ENCODE data around the gene PKHD1. TPM values are rescaled to one million over a fixed set of nuclear protein-coding genes. Genes with fewer than 3 reads are reported as not detected.
"Not testable (repeated sequence)": the region's sequence is repeated elsewhere in the genome, so short reads cannot be mapped to it uniquely, and the experiment has no call there.

Gene PKHD1
- total RNA-seq, 2 experiments from 2014 or later, result not detected

GRCh38 chr6:51976374-51976773 lies 111.0 kb downstream of the PKHD1 start:
- no peaks in the 10 kb centered on the region for H3K9me3 Mint-ChIP-seq (ENCODE audit: low read depth)
- no peaks in the 10 kb centered on the region for H3K36me3 Mint-ChIP-seq
- no peaks in the 10 kb centered on the region for H3K4me1 Mint-ChIP-seq
- no peak overlapping the region for H3K27ac Mint-ChIP-seq
- CTCF ChIA-PET, result interaction anchor here (0.7 kb wide), 1 partner anchor 15 kb away, joined by 3 read pairs; no protein-coding TSS in a partner anchor
- no peak for ATAC-seq
- no peak overlapping the region for H3K4me3 Mint-ChIP-seq
- peaks cover 5% of the 10 kb centered on the region for H3K27me3 Mint-ChIP-seq
- DNase-seq, result no peak

DNA sequence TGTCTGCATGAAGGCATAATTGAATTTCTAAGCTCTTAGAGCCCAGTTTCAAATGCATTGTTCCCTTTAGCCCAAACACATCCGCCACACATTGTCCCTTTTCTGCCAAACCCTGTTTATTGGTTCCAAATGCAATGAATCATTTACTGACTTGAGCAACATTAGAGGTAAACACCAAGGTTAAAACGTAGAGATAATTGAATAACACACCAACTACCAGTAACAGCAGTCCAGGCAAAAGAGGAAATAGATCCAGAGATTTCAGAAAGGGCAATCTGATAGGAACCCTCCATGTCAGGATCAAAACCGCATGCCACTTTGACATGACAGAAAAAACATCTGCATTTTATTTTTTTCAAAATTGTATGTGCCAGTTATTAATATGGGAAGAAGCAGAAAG lies 114.8 kb downstream of the PKHD1 start:
- H3K36me3 Mint-ChIP-seq, result no peaks in the 10 kb centered on the region
- H3K27ac Mint-ChIP-seq, result no peak overlapping the region
- peaks cover 5% of the 10 kb centered on the region for H3K27me3 Mint-ChIP-seq
- H3K4me3 Mint-ChIP-seq, result no peak overlapping the region
- no peaks in the 10 kb centered on the region for H3K9me3 Mint-ChIP-seq (ENCODE audit: low read depth)
- no peak for ATAC-seq
- H3K4me1 Mint-ChIP-seq, result no peaks in the 10 kb centered on the region
- no peak for DNase-seq
- CTCF ChIA-PET, result no interaction called here

DNA sequence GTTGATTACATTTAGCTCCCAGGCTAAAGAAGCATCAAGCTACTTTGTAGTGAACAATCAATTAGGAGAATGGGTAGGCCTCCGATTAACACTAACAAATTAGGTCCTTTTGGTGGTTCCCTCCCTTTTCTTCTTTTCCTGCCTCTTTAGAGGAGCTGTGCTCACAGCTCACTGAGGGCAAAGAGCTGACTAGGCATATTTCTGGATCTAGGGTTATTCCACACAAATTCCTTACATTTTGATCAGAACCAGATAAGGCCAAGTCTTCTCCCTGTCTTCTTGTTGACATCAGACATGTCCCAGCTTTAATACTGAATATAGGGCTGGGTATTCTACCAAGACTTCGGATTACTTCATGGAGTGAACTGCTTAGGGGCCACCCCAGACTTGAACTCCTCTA lies 119.1 kb downstream of the PKHD1 start:
- Mint-ChIP-seq H3K27ac (no peak overlapping the region), H3K9me3 (ENCODE audit: low read depth) (no peaks in the 10 kb centered on the region), H3K36me3 (no peaks in the 10 kb centered on the region), H3K4me3 (no peak overlapping the region), H3K27me3 (peaks cover 10% of the 10 kb centered on the region), H3K4me1 (no peaks in the 10 kb centered on the region)
- ATAC-seq (no peak), DNase-seq (no peak)
- CTCF ChIA-PET, result no interaction called here

GRCh38 chr6:51965222-51965801 lies 122.1 kb downstream of the PKHD1 start:
- Mint-ChIP-seq H3K36me3 (no peaks in the 10 kb centered on the region), H3K4me3 (no peak overlapping the region), H3K27me3 (peaks cover 8% of the 10 kb centered on the region), H3K9me3 (ENCODE audit: low read depth) (no peaks in the 10 kb centered on the region), H3K27ac (no peak overlapping the region), H3K4me1 (no peaks in the 10 kb centered on the region)
- no peak for DNase-seq
- CTCF ChIA-PET, result no interaction called here
- no peak for ATAC-seq

DNA sequence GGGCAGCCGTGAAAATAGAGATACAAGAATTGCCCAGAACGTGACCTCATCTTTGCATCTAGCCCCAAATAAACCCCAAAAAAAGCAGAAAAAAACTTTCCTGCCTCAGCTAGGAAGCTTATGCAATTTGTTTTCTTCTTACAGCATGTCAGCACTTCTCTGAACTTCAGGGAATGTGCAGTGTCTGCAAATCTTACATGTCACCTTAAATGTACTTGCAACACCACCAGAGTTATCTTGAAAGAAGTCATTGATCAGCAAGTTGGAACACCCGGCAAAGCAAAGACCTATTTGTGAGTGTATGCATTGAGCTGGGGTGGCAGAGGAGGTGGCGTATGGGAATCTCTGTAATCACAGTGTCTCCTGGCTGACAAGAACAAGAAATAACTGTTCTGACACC lies 123.4 kb downstream of the PKHD1 start:
- H3K4me1 Mint-ChIP-seq, result no peaks in the 10 kb centered on the region
- no peak for ATAC-seq

DNA sequence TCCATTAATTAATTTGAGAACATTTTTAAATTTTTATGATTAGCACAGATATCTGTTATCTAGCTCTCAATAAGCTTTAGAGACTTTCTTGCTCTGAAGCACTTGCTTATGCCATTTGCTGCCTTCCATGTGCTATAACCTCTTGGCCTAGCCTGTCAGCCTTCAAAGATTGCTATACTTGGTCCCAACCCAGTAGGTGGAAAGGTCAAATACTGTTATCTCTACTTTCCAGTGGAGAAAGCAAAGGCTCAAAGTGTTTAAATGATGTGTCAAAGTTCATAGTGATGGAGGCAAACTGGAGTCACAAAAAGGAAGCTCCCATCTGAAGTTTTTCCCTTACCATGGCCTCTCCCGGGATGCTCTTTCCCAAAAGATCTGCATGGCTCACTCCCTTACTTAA lies 125.1 kb downstream of the PKHD1 start:
- DNase-seq (no peak), ATAC-seq (no peak)
- H3K4me3 Mint-ChIP-seq, result no peak overlapping the region
- no peaks in the 10 kb centered on the region for H3K36me3 Mint-ChIP-seq
- H3K27ac Mint-ChIP-seq, result no peak overlapping the region
- CTCF ChIA-PET, result interaction anchor here (1.3 kb wide), 1 partner anchor 108 kb away, joined by 4 read pairs; no protein-coding TSS in a partner anchor
- no peaks in the 10 kb centered on the region for H3K9me3 Mint-ChIP-seq (ENCODE audit: low read depth)
- H3K27me3 Mint-ChIP-seq, result peaks cover 11% of the 10 kb centered on the region
- H3K4me1 Mint-ChIP-seq, result no peaks in the 10 kb centered on the region

More for the DNA sequence above, 123.4 kb downstream of the PKHD1 start:
- CTCF ChIA-PET, result no interaction called here
- H3K36me3 Mint-ChIP-seq, result no peaks in the 10 kb centered on the region
- H3K9me3 Mint-ChIP-seq (ENCODE audit: low read depth), result no peaks in the 10 kb centered on the region
- H3K27ac Mint-ChIP-seq, result no peak overlapping the region
- H3K27me3 Mint-ChIP-seq, result peaks cover 11% of the 10 kb centered on the region
- H3K4me3 Mint-ChIP-seq, result no peak overlapping the region
- no peak for DNase-seq

GRCh38 chr6:51960419-51960818 lies 127.0 kb downstream of the PKHD1 start:
- Mint-ChIP-seq H3K4me1 (no peaks in the 10 kb centered on the region), H3K27me3 (peaks cover 11% of the 10 kb centered on the region), H3K27ac (no peak overlapping the region), H3K36me3 (no peaks in the 10 kb centered on the region), H3K9me3 (ENCODE audit: low read depth) (no peaks in the 10 kb centered on the region), H3K4me3 (no peak overlapping the region)
- CTCF ChIA-PET, result interaction anchor here (1.0 to 2.3 kb wide), 4 partner anchors 9 to 112 kb away, joined by 3 to 9 read pairs (median 4); no protein-coding TSS in a partner anchor
- no peak for ATAC-seq
- DNase-seq, result no peak

DNA sequence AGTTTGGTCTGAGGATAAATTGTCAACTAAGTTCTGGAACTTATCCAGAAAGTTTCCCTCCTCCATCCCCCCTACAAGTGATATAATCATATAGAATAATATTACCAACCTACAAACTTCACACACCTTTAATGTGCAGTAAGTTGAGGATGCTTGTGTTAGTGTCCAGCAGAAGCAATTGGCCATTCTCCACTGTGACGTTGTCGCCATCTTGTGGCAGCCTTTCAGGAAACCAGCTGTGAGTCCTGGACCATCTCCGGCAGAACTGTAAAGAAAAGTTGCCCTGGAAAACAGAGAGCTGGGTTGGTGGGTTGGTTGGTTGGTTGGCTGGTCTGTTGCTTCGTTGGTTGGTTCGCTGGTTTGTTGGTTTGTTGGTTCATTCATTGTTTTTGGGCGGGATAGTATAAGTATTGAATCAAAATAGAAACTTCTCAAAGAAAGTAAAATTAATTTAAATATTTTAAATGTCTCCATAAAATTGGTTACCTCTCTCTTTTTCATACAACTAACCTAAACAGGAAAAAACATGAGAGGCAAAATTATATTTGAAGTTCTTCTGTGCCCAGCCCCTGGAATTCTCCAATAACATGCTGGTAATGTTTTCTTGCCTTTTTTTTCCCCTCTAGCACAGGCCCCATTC lies 127.5 kb downstream of the PKHD1 start:
- peak; percentile 33 for ATAC-seq
- Mint-ChIP-seq H3K9me3 (ENCODE audit: low read depth) (no peaks in the 10 kb centered on the region), H3K27me3 (peaks cover 11% of the 10 kb centered on the region), H3K36me3 (no peaks in the 10 kb centered on the region), H3K4me1 (no peaks in the 10 kb centered on the region), H3K4me3 (no peak overlapping the region), H3K27ac (no peak overlapping the region)
- DNase-seq, result peak; percentile 66
- CTCF ChIA-PET, result interaction anchor here (1.0 to 2.3 kb wide), 4 partner anchors 9 to 112 kb away, joined by 3 to 9 read pairs (median 4); no protein-coding TSS in a partner anchor

GRCh38 chr6:51954681-51955080 lies 132.7 kb downstream of the PKHD1 start:
- no peaks in the 10 kb centered on the region for H3K9me3 Mint-ChIP-seq (ENCODE audit: low read depth)
- DNase-seq (no peak), ATAC-seq (no peak)
- H3K27me3 Mint-ChIP-seq, result peaks cover 2% of the 10 kb centered on the region
- no peaks in the 10 kb centered on the region for H3K4me1 Mint-ChIP-seq
- H3K27ac Mint-ChIP-seq, result no peak overlapping the region
- CTCF ChIA-PET, result no interaction called here
- no peak overlapping the region for H3K4me3 Mint-ChIP-seq
- H3K36me3 Mint-ChIP-seq, result no peaks in the 10 kb centered on the region

DNA sequence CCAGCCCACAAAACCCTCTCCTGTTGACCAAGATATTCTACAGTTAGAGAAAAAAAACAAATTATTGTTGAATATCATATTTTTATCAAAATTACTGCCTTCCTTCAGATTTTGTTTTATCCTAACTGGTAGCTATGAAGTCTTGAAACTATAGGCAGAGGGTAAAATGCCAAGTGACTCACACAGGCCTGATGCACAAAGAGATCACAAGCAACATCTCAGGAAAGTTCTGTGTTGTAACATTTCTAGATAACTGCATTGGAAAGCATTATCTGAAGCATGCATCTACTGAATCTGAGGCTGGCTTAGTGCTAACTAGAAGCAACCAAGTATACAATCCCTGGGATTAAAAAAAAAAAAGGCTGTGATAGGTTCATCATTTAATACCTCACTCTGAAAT lies 134.2 kb downstream of the PKHD1 start:
- no peak for DNase-seq
- Mint-ChIP-seq H3K27me3 (peaks cover 2% of the 10 kb centered on the region), H3K9me3 (ENCODE audit: low read depth) (no peaks in the 10 kb centered on the region), H3K27ac (no peak overlapping the region), H3K4me1 (no peaks in the 10 kb centered on the region), H3K36me3 (no peaks in the 10 kb centered on the region), H3K4me3 (no peak overlapping the region)
- no peak for ATAC-seq
- CTCF ChIA-PET, result no interaction called here

DNA sequence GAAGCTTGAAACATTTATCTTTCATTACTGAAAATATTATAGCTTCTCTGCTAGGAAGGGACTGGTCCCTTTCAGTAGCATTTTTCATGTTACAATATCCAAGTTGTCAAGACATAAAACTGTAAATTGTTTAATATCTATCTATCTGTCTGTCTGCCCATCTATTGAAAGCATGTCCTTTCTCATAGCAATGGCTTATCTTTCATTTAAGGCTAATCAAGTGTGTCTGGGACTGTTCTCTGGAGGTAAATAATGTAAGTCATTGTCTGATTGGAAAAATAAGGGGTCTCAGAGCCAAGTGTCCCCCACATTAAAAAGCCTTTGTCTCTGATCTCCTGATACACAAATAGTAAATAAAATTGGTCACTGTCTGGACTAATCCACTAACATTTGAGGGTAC lies 135.5 kb downstream of the PKHD1 start:
- peaks cover 2% of the 10 kb centered on the region for H3K27me3 Mint-ChIP-seq
- ATAC-seq (no peak), DNase-seq (no peak)
- no peaks in the 10 kb centered on the region for H3K9me3 Mint-ChIP-seq (ENCODE audit: low read depth)
- no peaks in the 10 kb centered on the region for H3K4me1 Mint-ChIP-seq
- no peak overlapping the region for H3K4me3 Mint-ChIP-seq
- H3K36me3 Mint-ChIP-seq, result no peaks in the 10 kb centered on the region
- no peak overlapping the region for H3K27ac Mint-ChIP-seq
- CTCF ChIA-PET, result interaction anchor here (2.1 kb wide), 1 partner anchor 8 kb away, joined by 9 read pairs; no protein-coding TSS in a partner anchor

DNA sequence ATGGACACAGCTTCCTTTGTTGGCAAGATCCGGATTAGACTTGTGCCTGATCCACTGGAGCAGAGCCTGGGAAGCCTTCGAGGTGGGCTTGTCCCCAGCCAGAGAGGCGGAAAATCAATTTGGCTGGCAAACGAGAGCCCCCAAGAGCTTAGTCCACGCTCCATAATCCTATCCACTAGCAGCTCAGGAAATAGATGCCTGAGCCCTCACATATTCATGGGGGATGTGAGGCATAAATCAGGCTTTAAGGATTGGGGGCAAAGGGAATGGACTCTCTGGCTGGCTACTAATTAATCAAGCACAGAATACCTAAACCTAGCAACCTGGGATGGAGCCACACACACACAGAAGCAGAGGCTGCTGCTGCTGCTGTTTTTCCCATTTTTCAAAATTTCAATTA lies 137.9 kb downstream of the PKHD1 start:
- Mint-ChIP-seq H3K4me1 (no peaks in the 10 kb centered on the region), H3K27ac (no peak overlapping the region)
- CTCF ChIA-PET, result no interaction called here

GRCh38 chr6:51939695-51940094 lies 147.7 kb downstream of the PKHD1 start:
- H3K27ac Mint-ChIP-seq; ATAC-seq; H3K9me3 Mint-ChIP-seq (ENCODE audit: low read depth); H3K27me3 Mint-ChIP-seq; DNase-seq; H3K4me3 Mint-ChIP-seq; CTCF ChIA-PET; H3K36me3 Mint-ChIP-seq; H3K4me1 Mint-ChIP-seq: not testable (repeated sequence)

More for the DNA sequence above, 137.9 kb downstream of the PKHD1 start:
- Mint-ChIP-seq H3K4me3 (no peak overlapping the region), H3K9me3 (ENCODE audit: low read depth) (no peaks in the 10 kb centered on the region), H3K36me3 (no peaks in the 10 kb centered on the region), H3K27me3 (peaks cover 2% of the 10 kb centered on the region)
- ATAC-seq, result no peak
- no peak for DNase-seq

GRCh38 chr6:51936531-51937290 lies 150.7 kb downstream of the PKHD1 start:
- DNase-seq (no peak), ATAC-seq (no peak)
- H3K36me3 Mint-ChIP-seq, result no peaks in the 10 kb centered on the region
- H3K27me3 Mint-ChIP-seq, result no peaks in the 10 kb centered on the region
- no peaks in the 10 kb centered on the region for H3K4me1 Mint-ChIP-seq
- CTCF ChIA-PET, result no interaction called here
- no peaks in the 10 kb centered on the region for H3K9me3 Mint-ChIP-seq (ENCODE audit: low read depth)
- no peak overlapping the region for H3K4me3 Mint-ChIP-seq
- H3K27ac Mint-ChIP-seq, result no peak overlapping the region
